GM12801 (cell line): Measurements from ENCODE around the gene UNKL.

ENCODE experiments used
- TF ChIP-seq, protein P1 (sequence below): IDR thresholded peaks from one replicate; pipeline ENCODE4 v1.5.1; 2011; ENCODE audit warnings: control low read depth; ENCODE audit not compliant: insufficient read length; ENCODE audit errors: extremely low read depth

UNKL gene

DNA sequence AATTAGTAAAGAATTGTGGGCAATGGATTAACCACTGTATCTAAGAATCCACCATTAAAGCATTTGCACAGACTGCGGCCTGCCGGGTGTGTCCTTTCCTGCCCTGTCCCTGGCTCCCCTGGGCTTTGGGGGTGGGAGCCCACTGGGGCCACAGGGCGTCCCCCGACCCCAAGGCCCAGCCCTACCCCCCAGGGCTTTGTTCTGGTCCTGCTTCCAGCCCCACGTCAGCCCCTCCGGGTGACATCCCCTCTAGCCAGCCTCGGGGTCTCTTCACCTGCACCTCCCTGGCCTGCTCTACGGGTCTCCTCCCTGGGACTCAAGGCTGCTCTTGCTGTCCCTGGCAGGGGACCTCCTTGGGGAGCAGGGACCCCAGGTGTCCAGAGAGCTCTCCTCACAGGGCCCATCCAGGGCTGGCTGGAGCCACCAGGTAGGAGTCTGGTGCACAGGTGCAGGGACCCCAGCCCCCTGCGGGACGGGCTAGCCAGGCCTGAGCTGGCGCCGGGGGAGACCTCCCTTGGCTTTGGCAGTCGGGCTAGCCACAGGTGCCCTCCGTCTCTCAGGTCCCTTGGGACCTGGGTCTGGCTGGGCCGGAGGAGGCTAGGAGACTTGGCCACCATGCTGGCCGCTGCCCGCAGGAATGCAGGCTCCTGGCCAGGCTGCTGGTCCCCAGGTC is 87.4 kb downstream of the UNKL start:
- TF ChIP-seq, protein P1, sequence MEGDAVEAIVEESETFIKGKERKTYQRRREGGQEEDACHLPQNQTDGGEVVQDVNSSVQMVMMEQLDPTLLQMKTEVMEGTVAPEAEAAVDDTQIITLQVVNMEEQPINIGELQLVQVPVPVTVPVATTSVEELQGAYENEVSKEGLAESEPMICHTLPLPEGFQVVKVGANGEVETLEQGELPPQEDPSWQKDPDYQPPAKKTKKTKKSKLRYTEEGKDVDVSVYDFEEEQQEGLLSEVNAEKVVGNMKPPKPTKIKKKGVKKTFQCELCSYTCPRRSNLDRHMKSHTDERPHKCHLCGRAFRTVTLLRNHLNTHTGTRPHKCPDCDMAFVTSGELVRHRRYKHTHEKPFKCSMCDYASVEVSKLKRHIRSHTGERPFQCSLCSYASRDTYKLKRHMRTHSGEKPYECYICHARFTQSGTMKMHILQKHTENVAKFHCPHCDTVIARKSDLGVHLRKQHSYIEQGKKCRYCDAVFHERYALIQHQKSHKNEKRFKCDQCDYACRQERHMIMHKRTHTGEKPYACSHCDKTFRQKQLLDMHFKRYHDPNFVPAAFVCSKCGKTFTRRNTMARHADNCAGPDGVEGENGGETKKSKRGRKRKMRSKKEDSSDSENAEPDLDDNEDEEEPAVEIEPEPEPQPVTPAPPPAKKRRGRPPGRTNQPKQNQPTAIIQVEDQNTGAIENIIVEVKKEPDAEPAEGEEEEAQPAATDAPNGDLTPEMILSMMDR, result no peak

DNA sequence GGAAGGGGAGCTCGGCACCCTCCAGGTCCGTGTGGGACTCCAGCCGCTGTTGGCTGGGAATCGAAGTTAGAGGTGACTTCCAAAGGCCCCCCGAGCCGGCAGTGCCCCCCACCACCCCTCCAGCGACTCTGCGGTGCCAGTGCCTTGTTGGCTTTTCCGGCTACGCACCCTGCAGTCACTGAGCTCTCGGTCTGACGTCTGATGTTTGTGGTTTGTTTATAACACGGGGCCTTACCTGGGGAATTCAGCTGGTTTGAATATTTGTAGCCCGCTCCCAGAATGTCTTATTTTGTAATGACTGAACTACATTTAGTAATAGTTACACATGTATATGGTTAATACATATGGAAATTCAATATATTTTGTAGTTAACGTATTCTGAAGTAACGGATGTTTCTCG is 88.1 kb downstream of the UNKL start:
- TF ChIP-seq, protein P1, result no peak

DNA sequence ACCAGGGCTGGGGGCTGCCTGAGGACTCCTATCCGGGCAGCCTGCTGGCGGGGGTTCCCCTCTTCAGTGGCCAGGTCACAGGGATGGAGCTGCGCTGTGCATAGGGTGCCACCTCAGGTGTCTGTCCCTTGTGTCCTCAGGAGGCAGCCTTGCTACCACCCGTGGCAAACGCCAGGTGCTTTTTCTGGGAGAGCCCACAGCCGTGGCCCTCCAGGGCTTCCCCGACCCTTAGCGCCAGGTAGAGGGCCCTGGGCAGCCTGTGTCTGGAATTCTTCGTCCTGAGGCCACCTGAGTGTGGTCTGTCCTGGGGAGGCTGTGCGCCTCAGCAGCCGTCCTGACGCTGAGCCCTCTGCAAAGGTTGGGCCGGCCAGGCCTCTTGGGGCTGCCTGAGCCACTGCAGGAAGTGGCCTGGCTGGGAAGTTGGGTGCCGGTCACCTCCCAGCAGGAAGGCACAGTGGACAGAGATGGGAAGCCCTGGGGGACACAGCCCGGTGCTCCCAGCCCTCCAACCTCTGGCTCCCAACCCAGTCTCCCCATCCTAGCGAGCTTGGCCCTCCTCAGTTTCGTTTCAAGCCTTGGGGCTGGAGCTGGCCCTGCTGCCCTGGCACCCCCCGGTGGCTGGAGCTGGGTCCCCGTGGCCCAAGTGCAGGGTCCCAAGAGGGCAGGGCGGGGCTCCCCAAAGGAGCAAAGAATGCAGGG is 88.7 kb downstream of the UNKL start:
- TF ChIP-seq, protein P1, result no peak

DNA sequence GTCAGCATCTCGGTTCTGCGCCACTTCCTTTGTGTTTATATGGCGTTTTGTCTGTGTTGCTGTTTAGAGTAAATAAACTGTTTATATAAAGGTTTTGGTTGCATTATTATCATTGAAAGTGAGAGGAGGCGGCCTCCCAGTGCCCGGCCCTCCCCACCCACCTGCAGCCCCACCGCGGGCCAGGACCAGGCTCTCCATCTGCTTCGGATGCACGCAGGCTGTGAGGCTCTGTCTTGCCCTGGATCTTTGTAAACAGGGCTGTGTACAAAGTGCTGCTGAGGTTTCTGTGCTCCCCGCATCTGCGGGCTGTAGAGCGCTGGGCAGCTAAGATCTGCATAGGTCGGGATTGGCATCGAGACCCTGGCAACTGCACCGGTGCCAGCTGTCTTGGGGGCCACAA is 89.2 kb downstream of the UNKL start:
- TF ChIP-seq, protein P1, result no peak

DNA sequence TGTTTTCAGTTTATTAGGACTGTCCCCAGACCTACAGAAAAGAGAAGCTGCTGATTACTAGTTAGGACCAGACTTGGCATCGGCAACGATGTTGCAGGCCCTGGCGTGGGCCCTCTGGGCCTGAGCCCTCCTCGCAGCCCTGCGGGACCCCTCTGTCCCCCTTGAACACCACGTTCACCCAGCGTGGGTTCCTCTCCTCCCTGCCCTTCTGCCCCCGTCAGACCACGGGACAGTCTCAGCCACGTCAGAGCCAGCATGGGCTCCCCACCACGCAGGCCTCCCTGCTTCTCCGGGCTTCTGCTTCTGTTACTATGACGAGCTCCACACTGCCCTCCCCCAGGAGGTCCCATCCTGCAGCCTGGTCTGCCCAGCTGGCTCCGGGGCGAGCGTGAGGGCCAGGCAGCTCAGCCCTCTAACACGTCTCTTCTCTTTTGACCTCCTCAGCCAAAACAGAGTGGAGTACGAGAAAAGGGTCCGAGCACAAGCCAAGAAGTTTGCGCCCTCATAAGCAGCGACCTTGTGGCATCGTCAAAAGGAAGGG is 90.1 kb downstream of the UNKL start:
- TF ChIP-seq, protein P1, result no peak

DNA sequence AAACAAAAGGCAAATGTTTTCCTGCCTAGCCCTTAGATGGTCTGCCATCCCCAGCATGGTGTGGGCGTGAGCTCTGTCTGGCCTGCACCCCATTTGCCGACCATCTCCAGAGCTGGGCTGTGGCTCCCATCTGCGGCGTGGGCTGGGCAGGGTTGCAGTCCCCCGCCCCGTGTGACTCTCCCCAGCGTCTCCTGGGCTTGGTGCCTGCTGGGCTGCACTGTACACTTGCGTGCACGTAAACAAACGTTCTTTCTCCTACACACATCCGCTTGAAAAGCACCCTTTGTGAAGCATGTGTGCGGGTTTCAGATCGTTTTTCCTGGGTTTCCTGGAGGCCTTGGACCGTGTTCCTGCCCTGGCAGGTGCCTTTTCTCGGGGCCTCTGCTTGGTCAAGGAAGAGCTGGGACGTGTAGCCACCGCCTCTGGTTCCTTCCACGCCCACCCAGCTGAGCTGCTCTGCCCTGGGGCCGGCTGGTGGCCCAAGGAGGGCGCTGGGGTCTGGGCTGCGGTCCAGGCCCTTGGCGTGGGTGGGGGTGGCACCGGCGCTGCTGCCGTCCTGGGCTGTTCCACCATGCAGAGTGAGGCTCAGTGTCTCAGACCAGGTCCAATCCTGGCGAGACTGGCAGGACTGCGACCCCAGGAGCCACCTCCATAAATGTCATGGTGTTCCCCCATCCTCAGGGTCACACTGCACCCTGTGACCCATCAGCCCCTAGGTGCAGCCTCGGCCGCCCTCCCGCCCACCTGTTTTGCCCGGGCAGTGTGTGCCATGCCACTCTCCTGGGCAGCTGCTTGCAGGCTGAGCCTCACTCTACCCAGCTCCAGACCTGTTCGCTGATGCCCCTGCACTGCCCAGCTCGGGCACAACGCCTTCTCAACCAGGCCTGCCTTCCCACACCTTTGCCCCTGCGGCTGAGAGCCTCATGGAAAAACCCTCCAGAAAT is 90.9 kb downstream of the UNKL start:
- TF ChIP-seq, protein P1, result no peak

DNA sequence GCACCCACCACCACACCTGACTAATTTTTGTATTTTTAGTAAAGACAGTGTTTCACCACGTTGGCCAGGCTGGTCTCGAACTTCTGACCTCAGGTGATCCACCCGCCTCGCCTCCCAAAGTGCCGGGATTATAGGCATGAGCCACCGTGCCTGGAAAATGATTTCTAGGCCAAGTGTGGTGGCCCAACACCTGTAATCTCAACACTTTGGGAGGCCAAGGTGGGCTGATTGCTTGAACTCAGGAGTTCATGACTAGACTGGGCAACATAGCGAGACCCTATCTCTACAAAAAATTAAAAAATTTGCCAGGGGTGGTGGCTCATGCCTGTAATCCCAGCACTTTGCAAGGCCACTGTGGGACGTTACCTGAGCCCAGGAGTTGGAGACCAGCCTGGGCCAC is 92.1 kb downstream of the UNKL start:
- TF ChIP-seq, protein P1, result no peak
